ENCODE results near the gene IQGAP1.

DNA sequence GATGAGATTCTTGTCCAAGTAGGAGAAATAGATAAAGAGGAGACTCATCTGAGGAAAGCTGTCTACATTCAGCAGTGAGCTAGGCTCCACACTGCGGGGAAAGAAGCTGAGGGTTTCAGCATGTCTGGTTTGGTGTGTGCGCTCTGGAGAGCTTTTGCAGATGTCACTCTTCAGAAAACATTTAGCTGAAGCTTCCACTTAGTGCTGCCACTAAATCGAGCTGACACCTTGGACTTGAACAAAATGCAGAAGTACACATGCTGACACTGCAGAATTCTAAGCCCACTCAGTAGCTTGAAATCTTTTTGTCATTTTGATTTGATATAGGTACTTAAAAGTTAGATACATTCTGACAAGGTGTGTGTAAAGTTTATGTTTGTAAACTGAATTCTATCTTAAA is 109.3 kb downstream of the IQGAP1 start:
- TF ChIP-seq, protein P1, sequence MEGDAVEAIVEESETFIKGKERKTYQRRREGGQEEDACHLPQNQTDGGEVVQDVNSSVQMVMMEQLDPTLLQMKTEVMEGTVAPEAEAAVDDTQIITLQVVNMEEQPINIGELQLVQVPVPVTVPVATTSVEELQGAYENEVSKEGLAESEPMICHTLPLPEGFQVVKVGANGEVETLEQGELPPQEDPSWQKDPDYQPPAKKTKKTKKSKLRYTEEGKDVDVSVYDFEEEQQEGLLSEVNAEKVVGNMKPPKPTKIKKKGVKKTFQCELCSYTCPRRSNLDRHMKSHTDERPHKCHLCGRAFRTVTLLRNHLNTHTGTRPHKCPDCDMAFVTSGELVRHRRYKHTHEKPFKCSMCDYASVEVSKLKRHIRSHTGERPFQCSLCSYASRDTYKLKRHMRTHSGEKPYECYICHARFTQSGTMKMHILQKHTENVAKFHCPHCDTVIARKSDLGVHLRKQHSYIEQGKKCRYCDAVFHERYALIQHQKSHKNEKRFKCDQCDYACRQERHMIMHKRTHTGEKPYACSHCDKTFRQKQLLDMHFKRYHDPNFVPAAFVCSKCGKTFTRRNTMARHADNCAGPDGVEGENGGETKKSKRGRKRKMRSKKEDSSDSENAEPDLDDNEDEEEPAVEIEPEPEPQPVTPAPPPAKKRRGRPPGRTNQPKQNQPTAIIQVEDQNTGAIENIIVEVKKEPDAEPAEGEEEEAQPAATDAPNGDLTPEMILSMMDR (IDR thresholded peaks at IDR 0.05): no peak
- no peak for TF ChIP-seq POLR2A (IDR thresholded peaks at IDR 0.05)
